GM19351 (cell line): ENCODE measurements around the gene ASXL3.

Experiments used
- ATAC-seq: cut with Tn5 transposase; IDR thresholded peaks from one replicate; pipeline ENCODE4 v1.9.1; 2021; ENCODE audit warnings: mild to moderate bottlenecking, moderate library complexity; ENCODE audit not compliant: unreplicated experiment

Gene ASXL3

DNA sequence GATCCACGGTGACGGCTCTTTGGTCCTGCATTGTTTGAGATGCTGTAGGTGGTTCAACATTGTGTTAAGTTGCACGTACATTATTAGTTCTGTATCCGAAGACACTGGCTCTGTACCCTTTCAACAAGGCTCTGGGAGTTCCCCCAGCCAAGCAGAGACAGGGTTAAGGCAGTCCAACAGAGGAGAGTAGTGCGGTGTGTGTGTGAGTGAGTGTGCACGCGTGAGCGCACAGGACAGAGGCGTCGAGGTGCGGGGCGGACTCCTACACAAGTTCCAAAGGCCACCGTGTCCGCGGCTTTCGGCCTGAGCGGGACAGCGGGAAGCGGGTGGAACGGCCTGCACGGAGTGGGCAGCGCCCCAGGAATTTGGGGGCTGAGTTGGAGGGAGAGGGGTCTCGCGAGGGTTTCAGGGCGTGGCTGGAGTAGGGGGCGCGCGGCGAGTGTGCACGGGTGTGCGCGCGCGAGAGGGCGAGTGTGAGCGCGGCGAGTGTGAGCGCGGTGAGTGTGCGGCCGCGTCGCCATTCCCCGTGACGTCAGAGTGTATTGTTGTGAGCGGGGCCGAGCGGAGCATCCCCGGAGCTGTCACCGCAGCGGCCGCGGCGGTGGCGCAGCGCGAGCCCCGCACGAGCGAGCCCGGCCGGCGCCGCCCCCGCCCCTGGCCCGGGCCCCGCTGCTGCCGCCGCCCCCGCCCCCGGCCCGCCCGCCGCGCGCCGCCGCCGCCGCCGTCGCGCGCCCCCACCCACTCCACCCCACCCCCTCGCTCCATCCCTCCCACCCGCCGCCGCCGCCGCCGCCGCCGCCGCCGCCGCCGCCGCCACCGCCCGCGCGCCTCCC is at the start of gene ASXL3:
Gene ASXL3 (plus strand): TSS at position 535 of the 833 bp plus-strand sequence. CDS start 413 bp downstream, outside the sequence.
- ATAC-seq, result peak; percentile 44

DNA sequence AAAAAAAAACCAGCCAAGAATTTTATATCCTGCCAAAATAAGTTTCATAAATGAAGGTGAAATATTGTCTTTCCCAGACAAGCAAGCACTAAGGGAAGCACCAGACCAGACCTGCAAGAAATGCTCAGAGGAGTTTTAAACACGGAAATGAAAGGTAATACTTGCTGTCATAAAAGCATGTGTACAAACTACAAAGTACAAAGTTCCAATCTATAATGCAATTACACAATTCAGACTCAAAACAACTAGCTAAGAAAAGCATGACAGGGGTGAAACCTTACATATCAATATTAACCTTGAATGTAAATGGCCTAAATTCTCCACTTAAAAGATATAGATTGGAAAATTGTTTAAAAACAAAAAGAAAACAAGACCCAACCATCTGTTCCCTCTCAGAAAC is 45.0 kb upstream of the ASXL3 start:
- no peak for ATAC-seq

DNA sequence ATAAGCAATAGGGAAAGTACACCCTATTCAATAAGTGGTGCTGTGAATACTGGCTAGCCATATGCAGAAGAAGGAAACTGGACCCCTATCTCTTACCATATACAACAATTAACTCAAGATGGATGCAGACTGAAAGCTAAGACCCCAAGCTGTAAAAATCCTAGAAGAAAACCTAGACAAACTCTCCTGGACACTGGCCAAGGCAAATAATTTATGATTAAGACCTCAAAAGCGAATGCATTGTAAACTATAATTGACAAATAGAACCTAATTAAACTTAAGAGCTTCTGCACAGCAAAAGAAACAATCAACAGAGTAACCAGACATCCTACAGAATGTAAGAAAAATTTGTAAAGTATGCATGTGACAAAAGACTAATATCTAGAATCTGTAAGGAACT is 41.1 kb upstream of the ASXL3 start:
- no peak for ATAC-seq

DNA sequence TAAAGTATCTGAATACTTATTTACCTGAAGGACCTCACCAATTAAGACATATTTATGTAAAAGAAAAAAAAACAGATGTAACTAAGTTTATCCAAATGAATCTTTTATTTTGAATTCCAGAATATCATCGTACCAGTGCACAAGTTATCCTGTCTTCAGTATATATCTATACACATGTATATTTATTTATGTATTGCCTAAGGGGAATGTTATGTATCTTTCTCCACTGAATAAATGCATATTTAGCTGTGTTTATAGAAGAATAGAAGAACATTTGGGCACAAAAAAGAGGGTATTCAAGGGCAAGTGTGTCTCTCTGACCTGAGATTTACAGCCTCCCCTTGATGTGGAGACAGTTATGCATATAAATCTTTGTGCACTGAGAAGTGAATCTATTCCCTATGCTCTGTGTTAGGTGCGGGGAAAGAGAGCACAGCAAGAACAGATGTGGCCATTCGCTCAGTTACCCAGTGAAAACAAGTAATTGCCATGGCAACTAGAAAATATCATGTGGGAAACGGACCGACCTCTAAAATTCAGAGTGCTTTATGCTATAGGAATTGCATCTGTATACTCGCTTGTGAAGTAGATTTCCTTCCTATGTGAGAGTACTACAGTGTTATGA is 39.5 kb upstream of the ASXL3 start:
- ATAC-seq, result no peak

DNA sequence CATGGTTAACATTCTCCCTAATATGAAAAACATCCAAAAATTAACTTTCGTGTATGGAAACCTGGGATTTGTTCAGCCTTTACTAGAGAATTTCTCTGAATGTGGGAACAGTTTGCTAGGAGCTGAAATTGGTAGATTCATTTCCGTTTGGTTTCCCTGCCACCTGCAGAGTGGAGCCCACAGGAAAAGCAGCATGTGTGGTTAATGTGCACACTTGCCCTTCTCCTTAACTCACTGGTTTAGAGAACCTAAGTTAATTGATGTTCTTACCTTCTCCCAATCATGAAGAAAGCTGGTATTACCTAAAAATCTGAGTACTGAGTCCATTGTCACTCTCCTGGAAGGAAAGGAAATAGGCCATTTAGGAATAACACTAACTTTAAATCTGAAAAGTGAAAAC is 37.6 kb upstream of the ASXL3 start:
- ATAC-seq, result no peak

DNA sequence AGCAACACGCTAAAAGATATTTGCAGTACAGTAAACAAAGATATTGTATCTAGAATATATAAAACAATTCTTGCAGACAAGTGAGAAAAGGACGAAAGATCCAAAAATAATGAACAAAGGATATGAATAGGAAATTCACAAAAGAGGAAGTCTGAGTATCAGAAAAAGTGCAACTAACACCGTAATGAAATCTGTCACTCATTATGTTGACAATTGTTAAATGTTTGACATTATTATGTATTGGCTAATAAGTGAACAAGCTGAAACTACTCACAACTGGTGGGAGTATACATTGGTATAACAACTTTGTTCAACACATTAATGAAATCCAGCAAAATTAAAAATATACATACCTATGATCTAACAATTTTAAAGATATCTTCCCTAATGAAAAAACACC is 36.7 kb upstream of the ASXL3 start:
- no peak for ATAC-seq

DNA sequence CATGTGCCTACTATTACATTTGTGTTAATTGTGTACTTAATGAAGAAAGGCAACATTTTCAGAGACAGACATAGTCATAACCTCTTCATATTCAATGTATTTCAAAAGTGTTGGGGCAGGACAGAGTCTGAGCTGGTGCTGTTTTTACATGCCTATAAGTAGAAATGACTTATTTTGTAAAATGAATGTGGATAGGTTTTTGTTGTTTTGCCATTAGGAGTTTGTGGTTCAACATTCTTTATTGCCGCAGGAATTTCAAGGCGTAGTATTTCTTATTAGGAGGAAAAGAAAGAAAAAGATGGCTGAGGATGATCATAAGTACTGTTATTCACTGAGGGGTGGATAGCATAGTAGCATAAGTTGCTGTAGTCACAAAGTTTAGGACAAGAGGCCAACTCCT is 21.2 kb upstream of the ASXL3 start:
- no peak for ATAC-seq

DNA sequence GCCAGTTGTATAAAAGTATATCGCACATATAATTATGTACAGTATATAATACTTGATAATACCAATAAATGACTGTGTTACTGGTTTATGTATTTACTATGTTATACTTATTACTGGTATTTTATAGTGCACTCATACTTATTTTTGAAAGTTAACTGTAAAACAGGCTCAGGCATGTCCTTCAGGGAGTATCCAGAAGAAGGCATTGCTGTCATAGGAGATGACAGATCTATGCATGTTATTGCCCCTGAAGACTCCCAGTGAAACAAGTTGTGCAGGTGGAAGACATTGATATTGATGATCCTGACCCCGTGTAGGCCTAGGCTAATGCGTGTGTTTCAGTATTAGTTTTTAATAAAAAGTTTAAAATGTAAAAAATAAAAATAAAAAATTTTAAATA is 20.3 kb upstream of the ASXL3 start:
- ATAC-seq, result no peak

DNA sequence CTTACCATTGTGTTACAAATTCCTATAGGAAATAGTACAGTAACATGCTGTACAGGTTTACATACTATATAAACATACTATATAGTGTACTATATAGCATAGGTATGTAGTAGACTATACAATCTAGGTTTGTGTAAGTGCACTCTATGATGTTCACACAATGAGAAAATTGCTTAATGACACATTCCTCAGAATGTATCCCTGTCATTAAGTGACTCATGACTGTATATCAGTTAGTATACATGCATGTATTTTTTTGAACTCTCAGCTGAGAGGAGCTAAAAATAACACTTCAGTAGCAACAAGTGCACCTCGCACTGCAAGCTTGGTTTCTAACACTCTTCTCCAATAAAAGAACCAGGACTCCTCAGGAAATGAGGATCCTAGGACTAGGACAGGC is 19.5 kb upstream of the ASXL3 start:
- no peak for ATAC-seq

DNA sequence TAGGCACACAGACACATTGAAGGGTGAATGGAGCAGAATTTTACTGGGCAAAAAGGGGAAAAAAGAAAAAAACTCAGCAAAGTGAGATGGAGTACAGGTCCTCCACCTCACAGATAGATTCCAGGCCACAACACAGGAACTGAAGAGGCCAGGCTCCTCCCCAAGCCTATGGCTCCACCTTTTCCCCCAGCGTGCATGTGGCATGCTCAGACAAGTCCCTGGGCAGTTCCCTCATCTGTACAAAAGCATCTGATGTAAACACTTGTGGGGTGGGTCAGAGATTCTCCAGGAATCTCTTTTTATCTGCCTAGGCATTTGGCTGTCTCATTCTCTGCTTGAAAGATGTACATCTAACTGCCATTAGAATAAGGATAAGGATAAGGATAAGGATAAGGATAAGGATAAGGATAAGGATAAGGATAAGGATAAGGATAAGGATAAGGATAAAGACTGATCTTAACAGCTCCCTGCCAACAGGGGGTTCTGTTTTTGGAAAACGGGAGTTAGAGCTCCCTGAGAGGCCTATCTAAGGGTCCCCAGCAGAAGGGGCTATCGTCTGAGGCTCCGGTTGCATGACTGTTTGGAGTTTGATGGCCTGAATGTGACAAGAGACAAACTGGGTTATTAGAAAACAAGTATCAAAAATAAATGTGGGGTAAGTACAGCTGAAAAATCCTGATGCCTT is 17.2 kb upstream of the ASXL3 start:
- ATAC-seq, result peak; percentile 83

DNA sequence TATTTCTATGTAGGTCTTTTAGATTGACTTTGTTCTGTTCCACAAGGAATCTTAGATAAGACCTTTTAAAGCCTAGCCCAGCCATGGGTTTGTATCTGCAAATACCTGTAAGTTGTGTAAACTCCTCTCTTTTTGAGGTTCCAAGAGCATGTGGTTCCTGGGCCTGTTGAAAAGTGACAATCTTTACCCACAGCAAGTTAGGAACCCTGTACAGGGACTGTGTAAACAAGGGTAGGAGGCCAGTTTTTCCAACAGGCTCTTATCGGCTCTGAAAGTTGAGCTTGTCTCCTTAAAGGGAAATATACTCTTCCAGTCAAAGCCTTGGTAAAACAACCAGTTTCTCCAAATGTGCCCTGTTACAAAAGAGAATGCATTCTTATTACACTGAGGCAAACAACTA is 15.3 kb upstream of the ASXL3 start:
- no peak for ATAC-seq

DNA sequence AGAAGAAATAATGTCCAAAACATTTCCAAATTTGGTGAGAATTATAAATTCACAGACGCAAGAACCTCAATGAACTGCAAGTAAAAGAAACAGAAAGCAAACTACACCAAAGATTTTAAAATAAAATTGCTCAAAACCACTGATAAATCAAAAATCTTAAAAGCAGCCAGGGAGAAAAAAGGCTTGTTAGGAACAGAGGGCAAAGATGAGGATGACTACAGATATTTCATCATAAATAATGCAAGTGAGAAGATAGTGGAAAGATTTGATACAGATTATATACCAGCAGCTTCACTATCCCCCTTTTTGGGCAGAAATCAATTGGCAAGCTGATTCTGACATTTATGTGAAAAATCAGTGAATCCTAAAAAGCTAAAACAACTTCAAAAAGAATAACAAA is 10.3 kb upstream of the ASXL3 start:
- ATAC-seq, result no peak

DNA sequence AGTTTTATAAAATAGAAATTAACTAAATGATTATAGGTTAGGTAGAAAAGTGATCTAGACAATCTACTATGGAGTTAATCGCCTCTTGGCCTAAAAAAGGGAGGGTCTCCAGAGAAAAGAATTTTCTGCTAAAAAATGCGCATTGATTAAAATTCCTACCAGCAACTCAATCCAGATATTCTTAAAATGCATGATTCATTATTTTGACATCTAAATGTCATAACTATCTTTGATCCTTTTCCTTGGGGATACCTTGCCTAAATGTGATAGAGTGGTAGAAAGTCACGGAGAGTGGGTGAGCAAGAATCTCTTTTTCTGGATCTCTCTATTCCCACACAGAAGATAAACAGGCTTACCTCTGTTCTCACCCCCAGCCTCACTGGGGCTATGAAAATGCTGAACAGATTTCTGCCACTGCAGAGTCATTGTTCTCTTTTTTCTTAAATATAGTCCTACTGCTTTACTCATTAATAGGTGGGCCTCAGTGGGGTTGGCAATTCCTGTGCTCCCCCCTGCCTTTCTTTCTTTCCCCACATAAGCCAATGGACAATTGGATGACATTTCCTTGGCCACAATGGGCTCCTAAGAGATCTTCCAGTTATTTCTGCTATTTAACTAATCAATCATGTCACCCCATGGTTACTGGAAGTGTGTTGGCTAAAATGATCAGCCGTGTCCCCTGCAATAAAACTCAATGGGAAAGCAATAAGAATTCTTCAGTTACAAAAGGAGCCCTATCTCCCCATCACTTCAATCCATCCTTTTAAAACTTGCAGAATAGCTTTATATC is 5.8 kb upstream of the ASXL3 start:
- ATAC-seq, result no peak

DNA sequence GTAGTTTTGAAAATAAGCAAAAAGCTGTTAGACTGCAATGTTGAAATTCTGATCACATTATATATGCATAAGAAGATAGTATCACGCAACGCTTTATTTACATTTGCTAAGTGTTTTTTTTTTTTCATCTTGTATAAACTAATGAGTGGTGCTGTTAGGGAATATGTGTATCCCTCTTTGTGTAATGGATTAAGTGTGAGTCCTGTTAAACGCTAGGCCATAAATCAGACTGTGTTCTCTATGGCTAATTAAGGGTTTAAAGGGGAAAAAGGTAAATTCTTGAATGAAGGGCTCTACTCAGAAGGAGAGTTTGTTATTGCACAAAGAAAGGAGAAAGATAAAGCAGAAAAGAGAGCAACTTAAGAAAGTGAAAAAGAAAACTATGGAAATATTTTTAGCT is 4.8 kb upstream of the ASXL3 start:
- ATAC-seq, result no peak

DNA sequence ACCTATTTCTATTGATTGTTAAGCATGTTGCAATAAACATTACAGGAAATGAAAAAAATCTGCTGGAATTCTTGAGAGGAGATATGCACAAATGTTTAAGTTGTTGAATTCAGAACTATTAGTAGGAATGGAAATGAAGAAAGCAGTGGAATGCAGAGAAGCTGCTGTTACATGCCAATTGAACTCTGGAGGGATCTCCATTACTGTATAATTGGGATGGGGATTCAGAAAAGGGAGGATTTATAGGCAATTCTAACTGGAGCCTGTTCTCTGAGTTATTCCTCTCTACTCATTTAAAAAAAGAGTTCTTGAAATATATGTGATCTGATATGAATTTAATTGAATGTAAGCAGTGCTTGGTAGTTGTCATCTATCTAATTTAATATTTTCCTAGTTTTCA is 2.6 kb upstream of the ASXL3 start:
- no peak for ATAC-seq

DNA sequence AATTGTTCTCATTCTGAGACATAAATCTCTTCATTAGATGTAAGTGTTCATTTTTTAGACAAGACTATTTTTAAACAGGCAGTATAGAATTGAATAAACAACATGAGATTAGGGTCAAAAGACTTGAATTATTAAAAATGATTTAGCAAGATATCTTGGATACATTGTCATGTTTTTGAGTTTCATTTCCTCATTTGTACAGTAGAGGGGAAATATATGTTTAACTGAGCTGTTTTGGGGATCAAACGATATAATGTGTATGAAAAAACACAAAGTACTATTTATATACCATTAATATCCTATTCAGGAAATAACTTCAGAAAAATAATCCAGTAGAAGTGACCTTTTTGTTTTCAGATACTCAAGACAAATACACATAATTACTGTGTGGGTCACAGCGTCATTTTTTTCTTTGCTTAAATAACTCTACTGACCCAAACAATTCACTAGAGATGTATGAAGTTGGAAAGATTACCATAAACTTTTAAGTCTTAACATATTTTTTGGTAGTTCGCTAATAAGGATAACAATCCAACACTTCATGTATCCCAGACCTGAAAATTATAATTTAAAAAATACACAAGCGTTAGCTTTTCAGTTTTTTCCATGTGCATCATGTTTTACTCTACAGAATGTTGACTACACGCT is 896 bp upstream of the ASXL3 start:
- ATAC-seq, result no peak

DNA sequence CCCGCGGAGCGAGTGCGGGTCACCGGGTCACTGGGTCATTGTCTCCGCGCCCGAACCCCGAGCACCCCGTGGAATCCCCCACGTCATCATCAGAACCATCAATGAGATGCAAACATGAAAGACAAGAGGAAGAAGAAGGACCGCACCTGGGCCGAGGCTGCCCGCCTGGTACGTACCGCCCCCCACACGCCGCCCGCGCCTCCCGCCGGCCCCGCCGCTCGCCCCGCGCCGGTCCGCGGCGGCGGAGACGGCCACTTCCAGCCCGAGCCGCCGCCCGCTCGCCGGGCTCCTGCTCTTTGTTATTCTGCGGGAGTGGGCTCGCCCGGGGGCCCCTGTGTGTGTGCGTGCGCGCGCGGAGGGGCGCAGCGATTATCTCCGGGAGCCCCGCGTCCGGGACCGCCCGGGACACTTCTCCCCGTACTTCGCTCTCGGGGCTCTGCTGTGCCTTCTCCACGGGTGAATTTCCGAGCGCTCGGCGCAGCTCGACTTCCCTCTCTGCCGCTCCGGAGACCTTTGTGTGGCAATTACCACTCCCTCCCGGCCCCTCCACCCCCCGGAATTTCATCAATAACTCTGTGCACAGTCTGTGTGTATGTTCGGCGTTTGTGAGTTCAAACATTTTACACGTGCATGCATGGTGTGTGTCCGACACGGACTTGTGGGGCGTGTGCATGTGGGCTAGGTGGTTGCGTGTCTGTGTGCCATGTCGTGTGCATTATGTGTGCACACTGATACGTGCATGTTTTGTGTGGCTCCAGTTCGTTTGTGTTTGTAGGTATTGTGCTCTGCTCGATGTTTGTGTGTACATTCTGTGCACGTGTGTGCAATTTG is 714 bp downstream of the ASXL3 start:
- no peak for ATAC-seq

DNA sequence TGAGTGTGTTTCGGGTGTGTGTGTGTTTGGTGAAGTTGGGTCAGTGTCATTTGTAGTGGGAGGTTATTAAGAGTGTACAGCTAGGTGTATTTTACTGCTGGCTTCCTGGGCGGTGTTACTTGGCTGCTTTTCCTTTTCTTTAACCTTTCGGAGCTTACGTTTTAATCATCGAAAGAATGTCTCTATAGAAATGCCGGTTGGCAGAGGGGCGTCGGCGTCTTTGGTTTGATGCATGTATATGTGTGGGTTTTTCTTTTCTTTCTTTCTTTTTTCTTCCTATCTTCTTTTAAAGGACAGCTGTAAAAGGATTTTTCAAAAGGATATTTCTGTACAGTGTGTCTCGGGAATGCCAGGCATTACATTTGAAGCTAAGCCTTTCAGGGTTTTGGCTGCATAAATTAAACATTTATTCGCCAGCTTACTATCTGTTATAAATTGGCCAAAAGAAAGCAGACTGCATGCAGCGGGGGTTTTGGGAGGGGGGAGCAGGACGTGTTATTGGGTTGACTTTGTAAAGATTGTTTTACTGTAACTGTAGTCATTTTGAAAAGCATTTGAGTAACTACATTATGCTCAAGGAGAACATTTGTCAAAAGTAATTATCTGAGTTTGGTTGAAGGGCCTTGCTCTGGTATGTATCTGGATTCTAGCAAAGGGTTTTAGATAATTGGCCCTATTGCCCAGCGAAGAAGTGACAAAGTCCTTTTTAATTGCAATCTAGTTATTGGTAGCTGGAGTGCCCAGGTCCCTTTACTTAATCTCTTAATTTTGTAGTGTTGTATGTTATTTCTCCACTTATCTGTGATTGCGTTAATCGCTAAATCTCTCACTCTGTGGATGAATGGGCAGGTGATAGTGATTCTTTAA is 1.6 kb downstream of the ASXL3 start:
- ATAC-seq, result no peak

DNA sequence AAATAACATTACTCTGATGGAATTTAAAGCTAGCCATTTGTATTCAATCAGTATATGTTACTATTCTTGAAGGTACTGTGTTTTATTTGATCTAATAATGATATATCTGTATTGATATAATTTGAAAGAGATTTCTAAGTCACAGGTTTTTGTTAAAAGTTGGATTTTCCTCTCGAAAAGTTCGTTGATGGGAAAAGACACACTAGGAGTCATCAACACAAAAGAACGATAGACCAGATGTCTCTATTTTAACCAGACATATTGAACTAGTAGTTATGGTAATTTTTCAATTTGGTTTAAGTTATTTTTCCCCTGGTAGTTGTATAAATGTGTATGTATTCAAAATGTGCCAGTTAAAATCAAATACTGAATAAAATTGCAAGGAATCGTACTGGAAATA is 2.5 kb downstream of the ASXL3 start:
- no peak for ATAC-seq
